GM18499 (cell line): ENCODE data around the gene NOLC1.

Experiments used
- ATAC-seq: cut with Tn5 transposase; IDR thresholded peaks from one replicate; pipeline ENCODE4 v1.9.1; 2021; ENCODE audit warnings: moderate number of reproducible peaks; ENCODE audit not compliant: insufficient read depth, unreplicated experiment

The NOLC1 gene

DNA sequence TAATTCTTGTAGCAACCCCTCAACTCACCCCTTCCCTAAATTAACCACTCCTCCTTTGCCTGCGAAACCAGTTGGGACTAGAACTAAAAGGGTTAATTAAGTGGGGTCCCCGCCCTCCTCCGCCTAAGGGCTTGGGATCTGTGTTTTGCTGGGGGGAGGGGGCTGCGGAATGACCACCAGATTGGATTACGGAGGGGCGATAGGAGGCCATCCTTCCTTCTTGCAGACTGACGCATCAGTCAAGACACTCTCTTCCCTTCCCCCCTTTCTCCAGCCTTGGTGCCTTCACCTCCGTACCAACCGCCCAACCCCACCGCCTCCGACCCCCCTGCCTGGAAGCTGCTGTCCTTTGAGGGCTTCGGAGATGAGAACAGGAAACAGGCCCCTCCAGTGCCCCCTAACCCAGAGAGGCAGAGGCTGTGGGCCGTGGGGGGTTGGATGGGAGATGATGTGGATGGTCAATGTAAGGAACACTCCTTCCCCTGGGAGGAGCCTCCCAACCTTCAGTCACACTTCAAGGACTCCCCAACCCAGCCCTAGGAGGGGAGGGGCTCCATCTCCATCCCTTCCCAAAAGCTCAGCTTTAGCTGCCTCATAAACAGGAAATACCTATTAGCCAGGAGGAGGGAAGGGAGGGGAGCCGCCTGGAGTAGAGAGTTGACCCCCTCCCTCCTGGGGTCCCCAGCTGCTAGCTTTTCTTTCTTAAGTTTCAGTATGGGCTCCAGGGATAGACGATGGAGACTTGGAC is 31.0 kb upstream of the NOLC1 start:
- ATAC-seq: no peak

DNA sequence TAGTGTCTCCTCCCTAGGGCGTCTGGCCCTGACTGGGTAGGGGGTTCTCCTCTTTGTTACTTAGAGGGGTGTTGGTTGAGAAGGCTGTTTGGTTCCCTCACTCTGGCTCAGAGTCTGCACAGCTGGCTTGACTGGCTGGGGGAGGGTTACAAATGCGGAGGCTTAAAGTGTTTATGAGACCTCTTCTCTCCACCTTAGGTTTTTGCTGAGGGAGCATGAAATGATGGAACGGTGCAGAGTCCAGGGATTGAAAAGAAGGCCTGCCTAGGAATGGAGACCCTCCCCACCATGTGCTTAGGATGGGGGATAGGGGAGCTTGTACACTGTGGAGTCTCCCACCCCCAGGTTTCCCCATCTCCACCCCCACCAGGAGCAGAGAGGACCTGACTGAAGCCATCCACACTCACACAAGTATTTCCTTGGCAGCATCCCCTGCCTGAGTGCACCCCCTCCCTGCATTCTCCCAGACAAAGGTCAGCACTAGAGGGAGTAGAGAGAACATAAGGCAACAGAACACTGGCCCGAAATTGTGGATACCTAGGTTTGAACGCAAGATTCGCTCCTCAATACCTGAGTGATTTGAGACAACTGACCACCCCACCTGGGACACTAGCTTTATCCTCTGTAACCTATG is 30.3 kb upstream of the NOLC1 start:
- ATAC-seq: no peak

DNA sequence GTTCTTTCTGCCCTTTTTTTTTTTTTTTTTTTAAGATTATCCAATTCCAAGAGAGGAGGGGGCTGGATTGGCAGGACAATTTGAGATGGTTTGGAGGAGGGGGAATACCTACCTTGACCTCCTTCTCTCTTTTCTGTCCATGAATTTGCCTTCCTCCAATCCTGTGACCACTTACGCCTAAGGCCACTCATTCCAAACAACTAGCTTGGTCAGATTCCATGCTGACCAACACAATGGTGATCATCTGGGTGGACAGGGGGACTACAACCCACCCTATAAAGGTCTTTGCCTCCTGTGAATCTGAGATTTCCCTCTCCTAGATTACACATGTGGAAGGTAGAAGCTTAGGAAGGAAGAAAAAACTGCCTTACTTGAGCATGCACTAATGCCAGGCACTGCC is 29.7 kb upstream of the NOLC1 start:
- no peak for ATAC-seq

DNA sequence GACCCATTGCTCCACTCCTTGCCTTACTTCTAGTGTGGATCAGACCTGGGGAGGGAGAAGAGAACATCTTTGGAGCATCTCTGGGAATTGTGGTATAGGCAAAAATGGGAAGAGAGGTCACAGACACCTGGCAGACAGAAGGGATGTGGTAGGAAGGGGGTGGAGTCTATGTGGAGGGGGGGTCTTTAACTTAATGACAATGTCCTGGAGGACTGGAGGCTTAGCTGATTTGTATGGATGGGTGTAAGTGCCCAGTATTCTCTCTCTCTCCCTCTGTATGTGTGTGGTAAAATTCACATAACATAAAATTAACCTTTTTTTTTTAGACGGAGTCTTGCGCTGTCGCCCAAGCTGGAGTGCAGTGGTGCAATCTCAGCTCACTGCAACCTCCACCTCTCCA is 29.0 kb upstream of the NOLC1 start:
- no peak for ATAC-seq

DNA sequence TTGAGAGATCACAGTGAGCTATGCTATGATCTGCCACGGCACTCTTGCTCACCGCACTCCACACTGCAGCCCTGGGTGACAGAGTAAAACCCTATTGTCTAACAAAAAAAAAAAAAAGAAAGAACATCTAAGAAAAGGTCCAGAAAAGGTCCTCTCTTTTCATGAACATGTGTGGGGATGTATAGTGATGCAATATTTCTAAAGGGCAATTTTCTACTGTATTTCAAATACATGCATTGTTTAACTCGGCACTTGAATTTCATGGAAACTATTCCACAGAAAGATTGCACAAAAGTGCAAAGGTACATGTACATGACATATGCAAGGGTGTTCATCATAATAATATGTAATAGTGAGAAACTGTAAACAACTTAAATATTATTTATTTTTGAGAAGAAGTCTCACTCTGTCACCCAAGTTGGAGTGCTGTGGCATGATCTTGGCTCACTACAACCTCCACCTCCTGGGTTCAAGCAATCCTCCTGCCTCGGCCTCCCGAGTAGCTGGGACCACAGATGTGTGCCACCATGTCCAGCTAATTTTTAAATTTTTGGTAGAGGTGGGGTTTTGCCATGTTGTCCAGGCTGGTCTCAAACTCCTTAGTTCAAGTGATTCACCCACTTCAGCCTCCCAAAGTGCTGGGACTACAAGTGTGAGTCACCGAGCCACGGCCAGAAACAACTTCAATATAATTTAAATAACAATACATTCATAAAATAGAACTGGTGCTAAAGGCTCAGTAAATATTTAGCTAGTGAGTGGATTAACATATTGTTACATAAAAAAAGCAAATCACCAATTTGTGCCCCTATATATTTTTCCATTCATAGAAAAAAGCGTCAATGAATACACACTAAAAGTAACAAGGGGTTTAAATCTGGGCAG is 20.7 kb upstream of the NOLC1 start:
- no peak for ATAC-seq

DNA sequence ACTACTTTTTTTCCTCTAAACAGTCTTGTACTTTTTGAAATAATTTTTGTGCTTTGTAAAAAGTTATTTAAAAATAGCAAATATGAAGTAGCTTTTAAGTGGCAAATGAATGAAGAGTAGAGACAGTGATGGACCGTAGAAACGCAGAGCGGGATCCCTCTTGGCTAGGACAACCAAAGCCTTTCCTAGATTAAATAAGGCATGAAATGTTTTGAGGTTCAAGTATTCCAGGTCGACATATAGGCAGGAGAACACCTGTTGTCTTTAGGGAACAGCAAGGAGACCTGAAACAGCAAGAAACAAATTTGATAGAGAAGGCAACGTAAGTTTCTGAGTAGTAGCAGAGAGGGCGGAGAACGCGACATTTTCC is 20.0 kb upstream of the NOLC1 start:
- no peak for ATAC-seq

DNA sequence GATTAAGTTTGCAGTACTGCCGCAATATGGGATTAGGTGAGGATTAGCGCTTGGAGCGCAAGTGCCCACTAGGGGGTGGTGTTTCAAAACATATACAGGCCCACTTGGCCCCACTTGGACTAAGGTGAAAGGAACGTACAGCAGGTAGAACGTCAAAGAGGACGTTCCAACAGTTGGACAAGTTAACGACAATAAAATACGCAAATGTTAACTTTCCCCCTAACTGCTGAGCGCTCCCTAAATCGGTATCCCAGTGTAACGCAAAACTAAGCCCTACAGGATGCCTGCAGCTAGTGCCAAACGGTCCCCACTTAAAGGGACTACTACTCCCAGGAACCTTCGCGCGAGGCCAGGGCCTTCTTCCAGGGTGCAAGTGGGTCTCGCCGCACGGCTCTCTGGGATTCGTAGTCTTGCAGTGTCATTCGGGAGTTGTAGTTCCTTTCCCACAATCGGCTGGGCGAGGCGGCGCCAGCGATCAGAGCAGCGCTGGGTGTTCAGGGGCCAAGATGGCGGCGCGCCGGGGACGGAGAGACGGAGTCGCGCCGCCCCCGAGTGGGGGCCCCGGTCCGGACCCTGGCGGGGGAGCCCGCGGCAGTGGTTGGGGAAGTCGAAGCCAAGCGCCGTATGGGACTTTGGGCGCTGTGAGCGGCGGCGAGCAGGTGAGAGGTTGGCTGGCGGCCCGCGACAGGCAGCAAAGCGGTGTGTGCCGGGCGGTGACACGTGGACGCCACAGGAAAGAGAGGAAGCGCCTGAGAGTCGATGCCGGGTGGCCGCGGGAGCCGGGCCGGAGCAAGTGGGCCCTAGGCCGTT is 19.4 kb upstream of the NOLC1 start, which contains the start of gene PPRC1:
Gene PPRC1 (plus strand): TSS at position 478 of the 810 bp plus-strand sequence. CDS start 29 bp downstream, at position 507.
- peak; percentile 92 for ATAC-seq

DNA sequence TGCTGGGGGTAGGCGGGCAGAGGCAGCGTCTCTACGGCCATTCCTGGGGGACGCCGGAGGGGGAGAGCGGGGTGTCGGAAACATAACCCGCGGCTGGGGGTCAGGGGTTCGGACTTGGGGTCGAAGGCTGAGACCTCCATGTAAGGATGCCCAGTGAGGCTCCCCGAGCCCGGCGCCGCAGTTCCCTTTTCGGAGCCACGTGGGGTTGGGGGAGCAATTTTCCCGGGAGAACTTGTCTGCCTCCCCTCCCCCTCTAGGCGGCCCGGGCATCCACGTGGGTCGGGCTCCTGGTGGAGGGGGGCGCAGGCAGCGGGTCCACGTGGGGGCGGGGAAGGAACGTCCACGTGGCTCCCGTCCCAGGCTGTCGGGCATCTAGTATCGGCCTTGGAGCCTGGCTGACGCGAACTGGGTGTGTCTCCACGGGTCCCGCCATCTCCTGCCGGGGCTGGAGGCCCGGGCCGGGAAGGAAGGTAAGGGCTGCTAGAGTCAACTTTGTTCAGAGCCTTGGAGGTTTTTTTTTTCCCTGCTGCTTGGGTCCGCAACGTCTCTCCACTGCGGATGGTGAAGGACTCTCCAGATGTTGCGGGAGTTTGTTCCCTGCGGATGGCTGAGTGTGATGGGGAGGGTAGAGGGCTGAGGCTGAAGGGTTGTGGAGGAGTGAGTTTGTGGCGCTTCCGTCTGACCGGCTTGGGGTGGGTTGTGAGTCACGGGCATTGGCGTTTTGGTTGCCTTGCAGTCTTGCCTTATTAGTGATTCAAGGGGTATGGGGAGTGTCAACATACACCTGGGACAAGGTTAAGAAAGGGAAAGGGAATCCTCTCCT is 18.6 kb upstream of the NOLC1 start:
- no peak for ATAC-seq

DNA sequence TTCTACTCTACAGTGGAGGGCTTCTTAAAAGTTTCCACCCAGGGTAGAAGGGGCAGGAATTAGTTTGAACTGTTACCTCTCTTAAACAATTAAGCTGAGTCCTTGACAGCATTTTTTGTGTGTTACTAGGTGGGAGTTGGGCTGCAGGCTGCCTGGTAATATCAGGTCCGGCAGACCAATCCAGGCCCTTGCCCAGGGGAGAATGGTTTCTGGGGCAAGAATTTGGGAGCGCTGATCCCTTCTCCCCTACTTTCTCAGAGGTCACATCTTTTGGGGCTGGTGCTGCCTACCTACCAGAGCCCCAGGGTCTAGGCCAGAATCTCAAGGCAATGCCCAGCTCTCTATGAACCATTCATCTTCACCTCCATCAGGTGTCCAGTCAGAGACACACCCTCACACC is 17.8 kb upstream of the NOLC1 start:
- no peak for ATAC-seq

DNA sequence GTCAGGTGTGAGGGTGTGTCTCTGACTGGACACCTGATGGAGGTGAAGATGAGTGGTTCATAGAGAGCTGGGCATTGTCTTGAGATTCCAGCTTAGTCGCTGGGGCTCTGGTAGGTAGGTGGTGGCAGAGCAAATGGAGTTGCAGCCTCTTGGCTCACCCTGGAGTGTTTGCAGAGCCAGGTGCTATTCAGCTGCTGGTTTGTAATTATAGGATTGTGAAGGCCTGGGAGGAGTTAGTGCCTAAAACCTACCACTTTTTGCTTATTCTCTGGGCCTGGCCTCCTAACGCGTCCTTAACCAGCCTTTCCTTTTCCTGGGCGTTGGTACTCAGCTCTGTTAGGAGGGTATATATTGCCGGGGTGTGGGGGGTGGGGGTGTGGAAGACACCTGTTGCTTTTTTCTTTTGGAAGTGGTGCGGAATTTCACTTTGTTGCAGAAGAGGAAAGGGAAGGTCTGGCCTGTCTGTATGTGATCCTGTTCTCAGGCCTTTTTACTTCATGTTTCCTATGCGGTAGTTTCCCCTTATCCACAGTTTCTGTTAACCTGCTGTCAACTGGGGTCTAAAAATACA is 16.1 kb upstream of the NOLC1 start:
- no peak for ATAC-seq

DNA sequence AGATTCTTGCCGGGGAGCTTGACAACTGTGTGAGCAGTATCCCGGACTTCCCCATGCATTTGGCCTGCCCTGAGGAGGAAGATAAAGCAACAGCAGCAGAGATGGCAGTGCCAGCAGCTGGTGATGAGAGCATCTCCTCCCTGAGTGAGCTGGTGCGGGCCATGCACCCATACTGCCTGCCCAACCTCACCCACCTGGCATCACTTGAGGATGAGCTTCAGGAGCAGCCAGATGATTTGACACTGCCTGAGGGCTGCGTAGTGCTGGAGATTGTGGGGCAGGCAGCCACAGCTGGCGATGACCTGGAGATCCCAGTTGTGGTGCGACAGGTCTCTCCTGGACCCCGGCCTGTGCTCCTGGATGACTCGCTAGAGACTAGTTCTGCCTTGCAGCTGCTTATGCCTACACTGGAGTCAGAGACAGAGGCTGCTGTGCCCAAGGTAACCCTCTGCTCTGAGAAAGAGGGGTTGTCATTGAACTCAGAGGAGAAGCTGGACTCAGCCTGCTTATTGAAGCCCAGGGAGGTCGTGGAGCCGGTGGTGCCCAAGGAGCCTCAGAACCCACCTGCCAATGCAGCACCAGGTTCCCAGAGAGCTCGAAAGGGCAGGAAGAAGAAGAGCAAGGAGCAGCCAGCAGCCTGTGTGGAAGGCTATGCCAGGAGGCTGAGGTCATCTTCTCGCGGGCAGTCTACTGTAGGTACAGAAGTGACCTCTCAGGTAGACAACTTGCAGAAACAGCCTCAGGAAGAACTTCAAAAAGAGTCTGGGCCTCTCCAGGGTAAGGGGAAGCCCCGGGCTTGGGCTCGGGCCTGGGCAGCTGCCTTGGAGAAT is 12.7 kb upstream of the NOLC1 start:
- ATAC-seq: no peak

DNA sequence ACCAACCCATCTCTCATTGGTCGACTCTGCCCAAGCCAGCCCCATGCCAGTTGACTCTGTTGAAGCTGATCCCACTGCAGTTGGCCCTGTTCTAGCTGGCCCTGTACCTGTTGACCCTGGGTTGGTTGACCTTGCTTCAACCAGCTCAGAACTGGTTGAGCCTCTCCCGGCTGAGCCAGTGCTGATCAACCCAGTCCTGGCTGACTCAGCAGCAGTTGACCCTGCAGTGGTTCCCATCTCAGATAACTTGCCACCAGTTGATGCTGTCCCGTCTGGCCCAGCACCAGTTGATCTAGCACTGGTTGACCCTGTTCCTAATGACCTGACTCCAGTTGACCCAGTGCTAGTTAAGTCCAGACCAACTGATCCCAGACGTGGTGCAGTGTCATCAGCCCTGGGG is 12.0 kb upstream of the NOLC1 start:
- no peak for ATAC-seq

DNA sequence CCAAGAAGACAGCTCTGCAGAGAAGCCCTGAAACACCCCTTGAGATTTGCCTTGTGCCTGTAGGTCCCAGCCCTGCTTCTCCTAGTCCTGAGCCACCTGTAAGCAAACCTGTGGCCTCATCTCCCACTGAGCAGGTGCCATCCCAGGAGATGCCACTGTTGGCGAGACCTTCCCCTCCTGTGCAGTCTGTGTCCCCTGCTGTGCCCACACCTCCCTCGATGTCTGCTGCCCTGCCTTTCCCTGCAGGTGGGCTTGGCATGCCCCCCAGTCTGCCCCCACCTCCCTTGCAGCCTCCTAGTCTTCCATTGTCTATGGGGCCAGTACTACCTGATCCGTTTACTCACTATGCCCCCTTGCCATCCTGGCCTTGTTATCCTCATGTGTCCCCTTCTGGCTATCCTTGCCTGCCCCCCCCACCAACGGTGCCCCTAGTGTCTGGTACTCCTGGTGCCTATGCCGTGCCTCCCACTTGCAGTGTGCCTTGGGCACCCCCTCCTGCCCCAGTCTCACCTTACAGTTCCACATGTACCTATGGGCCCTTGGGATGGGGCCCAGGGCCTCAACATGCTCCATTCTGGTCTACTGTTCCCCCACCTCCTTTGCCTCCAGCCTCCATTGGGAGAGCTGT is 11.2 kb upstream of the NOLC1 start:
- no peak for ATAC-seq

DNA sequence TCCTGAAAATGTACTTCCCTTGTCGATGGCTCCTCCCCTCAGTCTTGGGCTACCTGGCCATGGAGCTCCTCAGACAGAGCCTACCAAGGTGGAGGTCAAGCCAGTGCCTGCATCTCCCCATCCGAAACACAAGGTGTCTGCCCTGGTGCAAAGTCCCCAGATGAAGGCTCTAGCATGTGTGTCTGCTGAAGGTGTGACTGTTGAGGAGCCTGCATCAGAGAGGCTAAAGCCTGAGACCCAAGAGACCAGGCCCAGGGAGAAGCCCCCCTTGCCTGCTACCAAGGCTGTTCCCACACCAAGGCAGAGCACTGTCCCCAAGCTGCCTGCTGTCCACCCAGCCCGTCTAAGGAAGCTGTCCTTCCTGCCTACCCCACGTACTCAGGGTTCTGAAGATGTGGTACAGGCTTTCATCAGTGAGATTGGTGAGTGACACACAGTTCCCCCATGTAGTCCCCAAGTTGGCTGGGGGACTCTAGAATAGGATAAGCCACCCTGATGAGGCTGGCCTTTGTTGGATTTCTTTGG is 10.5 kb upstream of the NOLC1 start:
- ATAC-seq: no peak

DNA sequence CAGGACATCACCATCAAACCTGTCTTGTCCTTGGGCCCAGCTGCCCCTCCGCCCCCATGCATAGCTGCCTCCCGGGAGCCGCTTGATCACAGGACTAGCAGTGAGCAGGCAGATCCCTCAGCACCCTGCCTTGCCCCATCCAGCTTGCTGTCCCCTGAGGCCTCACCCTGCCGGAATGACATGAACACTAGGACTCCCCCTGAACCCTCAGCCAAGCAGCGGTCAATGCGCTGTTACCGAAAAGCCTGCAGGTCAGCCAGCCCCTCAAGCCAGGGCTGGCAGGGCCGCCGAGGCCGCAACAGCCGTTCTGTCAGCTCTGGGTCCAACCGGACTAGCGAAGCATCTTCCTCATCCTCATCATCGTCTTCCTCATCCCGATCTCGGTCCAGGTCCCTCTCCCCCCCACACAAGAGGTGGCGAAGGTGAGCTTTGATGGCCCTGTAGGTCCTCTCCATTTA is 5.2 kb upstream of the NOLC1 start:
- ATAC-seq: no peak

DNA sequence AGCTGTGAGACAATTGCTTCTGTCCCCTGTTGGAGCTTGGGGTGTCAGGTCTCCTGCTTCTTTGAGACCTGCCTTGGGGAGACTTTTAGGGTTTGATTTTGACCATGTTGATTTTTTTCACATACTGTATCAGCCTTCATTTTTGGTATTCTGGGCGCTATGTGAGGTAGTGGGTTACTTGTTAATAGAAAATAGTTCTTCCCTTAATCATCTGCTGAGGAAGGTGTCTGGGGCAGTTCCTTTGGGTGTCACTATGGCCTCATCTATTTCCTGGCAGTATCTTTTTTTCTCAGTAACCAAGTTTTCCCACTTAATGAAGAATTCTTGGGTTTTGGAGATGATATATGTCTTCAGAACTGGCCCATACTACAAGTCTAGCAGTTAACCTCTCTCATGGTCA is 4.6 kb upstream of the NOLC1 start:
- no peak for ATAC-seq

DNA sequence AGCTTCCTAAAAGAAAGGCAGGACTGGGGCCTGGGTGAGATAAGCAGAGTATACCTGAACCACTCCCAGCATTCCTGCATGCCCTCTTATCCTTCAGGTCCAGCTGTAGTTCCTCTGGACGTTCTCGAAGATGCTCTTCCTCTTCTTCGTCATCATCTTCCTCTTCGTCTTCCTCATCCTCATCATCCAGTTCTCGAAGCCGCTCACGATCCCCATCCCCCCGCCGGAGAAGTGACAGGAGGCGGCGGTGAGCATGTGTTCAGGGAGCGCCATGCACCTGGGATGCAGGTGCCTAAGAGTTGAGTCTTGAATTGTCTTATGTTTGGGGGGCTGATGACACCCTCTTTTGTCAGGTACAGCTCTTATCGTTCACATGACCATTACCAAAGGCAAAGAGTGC is 3.9 kb upstream of the NOLC1 start:
- ATAC-seq: no peak
